Mesothelial cell of epicardium (in vitro differentiated cells): Measurements from ENCODE around the gene MTFP1. TPM values are rescaled to one million over a fixed set of nuclear protein-coding genes. Genes with fewer than 3 reads are reported as not detected.

Experiments
- DNase-seq, 2 experiments: peaks; one replicate each; pipeline ENCODE4 v3.0.0; 2021; ENCODE audit warnings: low spot score in 2 of 2; ENCODE audit not compliant: unreplicated experiment in 2 of 2
- H3K27ac Mint-ChIP-seq: 2 replicates; pipeline ENCODE4 v1.8.0; 2021; ENCODE audit warnings: mixed read lengths
- H3K27me3 Mint-ChIP-seq: 2 replicates; pipeline ENCODE4 v1.8.0; 2021; ENCODE audit warnings: low read depth, mixed read lengths
- H3K36me3 Mint-ChIP-seq: 2 replicates; pipeline ENCODE4 v1.8.0; 2021; ENCODE audit warnings: mixed read lengths
- H3K4me1 Mint-ChIP-seq: 2 replicates; pipeline ENCODE4 v1.8.0; 2021; ENCODE audit warnings: mixed read lengths
- H3K4me3 Mint-ChIP-seq: 2 replicates; pipeline ENCODE4 v1.8.0; 2021; ENCODE audit warnings: mild to moderate bottlenecking, moderate library complexity, mixed read lengths
- H3K9me3 Mint-ChIP-seq: 2 replicates; pipeline ENCODE4 v1.8.0; 2021; ENCODE audit warnings: mixed read lengths
- CTCF ChIP-seq: fragments of 200-600 bp; sonication (generic); IDR thresholded peaks from one replicate; pipeline ENCODE4 v1.5.0; 2021; ENCODE audit warnings: antibody characterized with exemption; ENCODE audit not compliant: unreplicated experiment
- total RNA-seq: library from RNA; stranded (reverse); gene quantifications from 3 replicates; pipeline ENCODE4 v1.2.1, GENCODE V29; 2021

The MTFP1 gene
- total RNA-seq, 1 donor from 2014 or later: 8.2 TPM

GRCh38 chr22:30406400-30406799 lies 19.2 kb upstream of the MTFP1 start:
- Mint-ChIP-seq H3K4me3 (no peak overlapping the region), H3K9me3 (no peaks in the 10 kb centered on the region), H3K27ac (no peak overlapping the region), H3K36me3 (peaks cover 2% of the 10 kb centered on the region), H3K27me3 (no peaks in the 10 kb centered on the region), H3K4me1 (peaks cover 8% of the 10 kb centered on the region)
- no peak for DNase-seq
- TF ChIP-seq CTCF: no peak

- no peak overlapping the region for H3K27ac Mint-ChIP-seq
- no peak for TF ChIP-seq CTCF
- H3K27me3 Mint-ChIP-seq: no peaks in the 10 kb centered on the region
- no peaks in the 10 kb centered on the region for H3K9me3 Mint-ChIP-seq
- no peak overlapping the region for H3K4me3 Mint-ChIP-seq
- no peak for DNase-seq
- H3K4me1 Mint-ChIP-seq: no peaks in the 10 kb centered on the region
- peaks cover 4% of the 10 kb centered on the region for H3K36me3 Mint-ChIP-seq
Measured at GRCh38 chr22:30408388-30409102, 17.0 kb upstream of the MTFP1 start.

- H3K27ac Mint-ChIP-seq: no peak overlapping the region
- no peak for DNase-seq
- no peaks in the 10 kb centered on the region for H3K9me3 Mint-ChIP-seq
- TF ChIP-seq CTCF: no peak
- peaks cover 12% of the 10 kb centered on the region for H3K36me3 Mint-ChIP-seq
- no peaks in the 10 kb centered on the region for H3K27me3 Mint-ChIP-seq
- H3K4me1 Mint-ChIP-seq: no peaks in the 10 kb centered on the region
- H3K4me3 Mint-ChIP-seq: no peak overlapping the region
Measured at GRCh38 chr22:30411780-30412179, 13.8 kb upstream of the MTFP1 start.

GRCh38 chr22:30413001-30413400 lies 12.6 kb upstream of the MTFP1 start:
- Mint-ChIP-seq H3K27me3 (no peaks in the 10 kb centered on the region), H3K27ac (no peak overlapping the region), H3K4me3 (no peak overlapping the region), H3K4me1 (no peaks in the 10 kb centered on the region), H3K9me3 (no peaks in the 10 kb centered on the region), H3K36me3 (peaks cover 13% of the 10 kb centered on the region)
- no peak for TF ChIP-seq CTCF
- no peak for DNase-seq

GRCh38 chr22:30413745-30414524 lies 11.6 kb upstream of the MTFP1 start:
- no peak for TF ChIP-seq CTCF
- Mint-ChIP-seq H3K4me3 (no peak overlapping the region), H3K27me3 (no peaks in the 10 kb centered on the region), H3K27ac (no peak overlapping the region), H3K9me3 (no peaks in the 10 kb centered on the region), H3K4me1 (no peaks in the 10 kb centered on the region), H3K36me3 (peaks cover 19% of the 10 kb centered on the region)
- no peak for DNase-seq
